GM23338 (cell line): ENCODE results near the gene NCCRP1.

Source experiments
- CREB1 ChIP-seq: fragments of 250-450 bp; sonication (Bioruptor Pico); IDR thresholded peaks from 2 replicates; pipeline ENCODE4 v1.5.0; 2020; ENCODE audit warnings: low read depth, mild to moderate bottlenecking, moderate library complexity
- CTCF ChIP-seq, 2 experiments: fragments of 200-600 bp in 1 of 2; sonication (generic) in 1 of 2; conservative IDR thresholded peaks; 2 replicates each; pipeline versions ENCODE4 v1.5.1 to v1.6.1; 2016 to 2017; ENCODE audit warnings: antibody characterized with exemption in 2 of 2, low read depth in 2 of 2, mild to moderate bottlenecking in 2 of 2, moderate library complexity in 1 of 2
- EZH2 ChIP-seq: fragments of 200-600 bp; sonication (generic); IDR thresholded peaks from one replicate; pipeline ENCODE4 v1.8.0; 2017; ENCODE audit warnings: antibody characterized with exemption, mild to moderate bottlenecking, low read depth; ENCODE audit not compliant: unreplicated experiment
- EZH2phosphoT487 ChIP-seq: fragments of 200-600 bp; sonication (generic); IDR thresholded peaks from one replicate; pipeline ENCODE4 v1.8.1; 2018; ENCODE audit warnings: antibody characterized with exemption; ENCODE audit not compliant: unreplicated experiment
- NANOG ChIP-seq: IDR thresholded peaks from 2 replicates; pipeline ENCODE4 v1.6.1; 2016; ENCODE audit warnings: antibody characterized with exemption, borderline replicate concordance
- POLR2AphosphoS5 ChIP-seq: IDR thresholded peaks from 2 replicates; pipeline ENCODE4 v1.6.1; 2016; ENCODE audit warnings: antibody characterized with exemption, low read depth
- REST ChIP-seq: IDR thresholded peaks from one replicate; pipeline ENCODE4 v1.6.1; 2018; ENCODE audit warnings: antibody characterized with exemption; ENCODE audit not compliant: unreplicated experiment
- TF ChIP-seq, protein P1 (sequence below): fragments of 250-450 bp; sonication (Bioruptor Pico); IDR thresholded peaks from 2 replicates; pipeline ENCODE4 v1.5.0; 2020; ENCODE audit warnings: mild to moderate bottlenecking, moderate library complexity

GRCh38 chr19:39248806-39249205, 52.0 kb downstream of the NCCRP1 start, which contains the start of gene IFNL4:
- TF ChIP-seq POLR2AphosphoS5 (no peak), CTCF (conservative IDR thresholded peaks at IDR 0.05; ENCODE audit: low read depth in 2 of 2) (no peak), CREB1 (CRISPR knock-in tag) (no peak), REST (no peak), EZH2phosphoT487 (no peak), EZH2 (no peak), NANOG (no peak)
- TF ChIP-seq, protein P1, sequence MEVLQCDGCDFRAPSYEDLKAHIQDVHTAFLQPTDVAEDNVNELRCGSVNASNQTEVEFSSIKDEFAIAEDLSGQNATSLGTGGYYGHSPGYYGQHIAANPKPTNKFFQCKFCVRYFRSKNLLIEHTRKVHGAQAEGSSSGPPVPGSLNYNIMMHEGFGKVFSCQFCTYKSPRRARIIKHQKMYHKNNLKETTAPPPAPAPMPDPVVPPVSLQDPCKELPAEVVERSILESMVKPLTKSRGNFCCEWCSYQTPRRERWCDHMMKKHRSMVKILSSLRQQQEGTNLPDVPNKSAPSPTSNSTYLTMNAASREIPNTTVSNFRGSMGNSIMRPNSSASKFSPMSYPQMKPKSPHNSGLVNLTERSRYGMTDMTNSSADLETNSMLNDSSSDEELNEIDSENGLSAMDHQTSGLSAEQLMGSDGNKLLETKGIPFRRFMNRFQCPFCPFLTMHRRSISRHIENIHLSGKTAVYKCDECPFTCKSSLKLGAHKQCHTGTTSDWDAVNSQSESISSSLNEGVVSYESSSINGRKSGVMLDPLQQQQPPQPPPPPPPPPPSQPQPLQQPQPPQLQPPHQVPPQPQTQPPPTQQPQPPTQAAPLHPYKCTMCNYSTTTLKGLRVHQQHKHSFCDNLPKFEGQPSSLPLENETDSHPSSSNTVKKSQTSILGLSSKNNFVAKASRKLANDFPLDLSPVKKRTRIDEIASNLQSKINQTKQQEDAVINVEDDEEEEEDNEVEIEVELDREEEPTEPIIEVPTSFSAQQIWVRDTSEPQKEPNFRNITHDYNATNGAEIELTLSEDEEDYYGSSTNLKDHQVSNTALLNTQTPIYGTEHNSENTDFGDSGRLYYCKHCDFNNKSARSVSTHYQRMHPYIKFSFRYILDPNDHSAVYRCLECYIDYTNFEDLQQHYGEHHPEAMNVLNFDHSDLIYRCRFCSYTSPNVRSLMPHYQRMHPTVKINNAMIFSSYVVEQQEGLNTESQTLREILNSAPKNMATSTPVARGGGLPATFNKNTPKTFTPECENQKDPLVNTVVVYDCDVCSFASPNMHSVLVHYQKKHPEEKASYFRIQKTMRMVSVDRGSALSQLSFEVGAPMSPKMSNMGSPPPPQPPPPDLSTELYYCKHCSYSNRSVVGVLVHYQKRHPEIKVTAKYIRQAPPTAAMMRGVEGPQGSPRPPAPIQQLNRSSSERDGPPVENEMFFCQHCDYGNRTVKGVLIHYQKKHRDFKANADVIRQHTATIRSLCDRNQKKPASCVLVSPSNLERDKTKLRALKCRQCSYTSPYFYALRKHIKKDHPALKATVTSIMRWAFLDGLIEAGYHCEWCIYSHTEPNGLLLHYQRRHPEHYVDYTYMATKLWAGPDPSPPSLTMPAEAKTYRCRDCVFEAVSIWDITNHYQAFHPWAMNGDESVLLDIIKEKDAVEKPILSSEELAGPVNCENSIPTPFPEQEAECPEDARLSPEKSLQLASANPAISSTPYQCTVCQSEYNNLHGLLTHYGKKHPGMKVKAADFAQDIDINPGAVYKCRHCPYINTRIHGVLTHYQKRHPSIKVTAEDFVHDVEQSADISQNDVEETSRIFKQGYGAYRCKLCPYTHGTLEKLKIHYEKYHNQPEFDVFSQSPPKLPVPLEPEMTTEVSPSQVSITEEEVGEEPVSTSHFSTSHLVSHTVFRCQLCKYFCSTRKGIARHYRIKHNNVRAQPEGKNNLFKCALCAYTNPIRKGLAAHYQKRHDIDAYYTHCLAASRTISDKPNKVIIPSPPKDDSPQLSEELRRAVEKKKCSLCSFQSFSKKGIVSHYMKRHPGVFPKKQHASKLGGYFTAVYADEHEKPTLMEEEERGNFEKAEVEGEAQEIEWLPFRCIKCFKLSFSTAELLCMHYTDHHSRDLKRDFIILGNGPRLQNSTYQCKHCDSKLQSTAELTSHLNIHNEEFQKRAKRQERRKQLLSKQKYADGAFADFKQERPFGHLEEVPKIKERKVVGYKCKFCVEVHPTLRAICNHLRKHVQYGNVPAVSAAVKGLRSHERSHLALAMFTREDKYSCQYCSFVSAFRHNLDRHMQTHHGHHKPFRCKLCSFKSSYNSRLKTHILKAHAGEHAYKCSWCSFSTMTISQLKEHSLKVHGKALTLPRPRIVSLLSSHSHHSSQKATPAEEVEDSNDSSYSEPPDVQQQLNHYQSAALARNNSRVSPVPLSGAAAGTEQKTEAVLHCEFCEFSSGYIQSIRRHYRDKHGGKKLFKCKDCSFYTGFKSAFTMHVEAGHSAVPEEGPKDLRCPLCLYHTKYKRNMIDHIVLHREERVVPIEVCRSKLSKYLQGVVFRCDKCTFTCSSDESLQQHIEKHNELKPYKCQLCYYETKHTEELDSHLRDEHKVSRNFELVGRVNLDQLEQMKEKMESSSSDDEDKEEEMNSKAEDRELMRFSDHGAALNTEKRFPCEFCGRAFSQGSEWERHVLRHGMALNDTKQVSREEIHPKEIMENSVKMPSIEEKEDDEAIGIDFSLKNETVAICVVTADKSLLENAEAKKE (CRISPR knock-in tag), result no peak
